Activated gamma-delta T cell treated with Interleukin-2 at 50 U/mL for 16 hours (primary cell): ENCODE data around the gene ZNF749.
"Not testable (repeated sequence)": the region's sequence is repeated elsewhere in the genome, so short reads cannot be mapped to it uniquely, and the experiment has no call there.

Source experiments
- DNase-seq: peaks from one replicate; pipeline ENCODE4 v3.0.0-alpha.2; 2020

Gene ZNF749

GRCh38 chr19:57473646-57474045 is 38.5 kb downstream of the ZNF749 start:
- DNase-seq = no peak

GRCh38 chr19:57477191-57478008 is 42.3 kb downstream of the ZNF749 start, which contains the start of gene ZNF772:
TSS of gene ZNF772 (minus strand) at chr19:57477566. CDS start at chr19:57477309, 257 bp downstream.
- DNase-seq = peak; percentile 85

- peak; percentile 94 for DNase-seq
Observed at GRCh38 chr19:57487477-57488298, 52.6 kb downstream of the ZNF749 start, which contains the start of gene ZNF419. TSS of gene ZNF419 (plus strand) at chr19:57487750. CDS start at chr19:57487951, 201 bp downstream.

- DNase-seq = not testable (repeated sequence)
Observed at GRCh38 chr19:57488299-57488644, 53.1 kb downstream of the ZNF749 start.
